T-helper 17 cell (primary cell): Measurements from ENCODE around the gene SNX24. TPM values are rescaled to one million over a fixed set of nuclear protein-coding genes. Genes with fewer than 3 reads are reported as not detected.
"Not testable (repeated sequence)": the region's sequence is repeated elsewhere in the genome, so short reads cannot be mapped to it uniquely, and the experiment has no call there.

ENCODE experiments used
- ATAC-seq: fragments of 150-1000 bp; cut with Tn5 transposase; 2 replicates; pipeline ENCODE4 v1.10.0; 2021; ENCODE audit warnings: mild to moderate bottlenecking, moderate library complexity
- DNase-seq, 3 donors: peaks; one replicate each; pipeline versions ENCODE4 v3.0.0 to v3.0.0-alpha.2; 2020 to 2021
- H3K9me3 ChIP-seq: one replicate; pipeline ENCODE4 v1.7.0; 2013; ENCODE audit warnings: low read length, mild to moderate bottlenecking; ENCODE audit not compliant: control insufficient read depth, poor library complexity, severe bottlenecking
- H3K27ac Mint-ChIP-seq: one replicate; pipeline ENCODE4 v1.8.0; 2022; ENCODE audit warnings: mild to moderate bottlenecking, moderate library complexity, mixed read lengths
- H3K27me3 Mint-ChIP-seq: one replicate; pipeline ENCODE4 v1.8.0; 2022; ENCODE audit warnings: mixed read lengths
- H3K36me3 Mint-ChIP-seq: one replicate; pipeline ENCODE4 v1.8.0; 2022; ENCODE audit warnings: low read depth, mixed read lengths
- H3K4me1 Mint-ChIP-seq: one replicate; pipeline ENCODE4 v1.8.0; 2022; ENCODE audit warnings: mild to moderate bottlenecking, mixed read lengths
- H3K4me3 Mint-ChIP-seq: one replicate; pipeline ENCODE4 v1.8.0; 2022; ENCODE audit warnings: mild to moderate bottlenecking, moderate library complexity, mixed read lengths
- total RNA-seq, 4 donors: library from RNA in 2 of 4; stranded (reverse) in 2 of 4; gene quantifications; one replicate each; pipeline ENCODE4 v1.2.3 and lab custom pipeline; 2022 to 2026

SNX24 gene
- total RNA-seq, 2 donors from 2014 or later = 7.3 to 7.7 TPM

GRCh38 chr5:122967625-122968024, 122.2 kb downstream of the SNX24 start:
- no peak overlapping the region for H3K27ac Mint-ChIP-seq
- H3K4me1 Mint-ChIP-seq = no peaks in the 10 kb centered on the region
- no peak for DNase-seq
- H3K4me3 Mint-ChIP-seq = no peak overlapping the region
- ATAC-seq = no peak
- H3K9me3 ChIP-seq = no peaks in the 10 kb centered on the region
- H3K27me3 Mint-ChIP-seq = no peaks in the 10 kb centered on the region
- peaks cover 5% of the 10 kb centered on the region for H3K36me3 Mint-ChIP-seq

GRCh38 chr5:122968056-122968455, 122.6 kb downstream of the SNX24 start:
- H3K9me3 ChIP-seq, H3K27me3 Mint-ChIP-seq, H3K27ac Mint-ChIP-seq, H3K36me3 Mint-ChIP-seq, H3K4me1 Mint-ChIP-seq, ATAC-seq, H3K4me3 Mint-ChIP-seq, DNase-seq: not testable (repeated sequence)

GRCh38 chr5:122971333-122971732, 125.9 kb downstream of the SNX24 start:
- no peaks in the 10 kb centered on the region for H3K4me1 Mint-ChIP-seq
- H3K27me3 Mint-ChIP-seq = no peaks in the 10 kb centered on the region
- no peak overlapping the region for H3K27ac Mint-ChIP-seq
- no peak overlapping the region for H3K4me3 Mint-ChIP-seq
- DNase-seq (no peak), ATAC-seq (no peak)
- H3K36me3 Mint-ChIP-seq = peaks cover 5% of the 10 kb centered on the region
- no peaks in the 10 kb centered on the region for H3K9me3 ChIP-seq

- no peak overlapping the region for H3K27ac Mint-ChIP-seq
- no peaks in the 10 kb centered on the region for H3K9me3 ChIP-seq
- ATAC-seq (no peak), DNase-seq (no peak)
- H3K4me1 Mint-ChIP-seq = no peaks in the 10 kb centered on the region
- H3K36me3 Mint-ChIP-seq = peaks cover 5% of the 10 kb centered on the region
- no peak overlapping the region for H3K4me3 Mint-ChIP-seq
- H3K27me3 Mint-ChIP-seq = no peaks in the 10 kb centered on the region
Measured at GRCh38 chr5:122972877-122973276, 127.5 kb downstream of the SNX24 start.

GRCh38 chr5:122973759-122974158, 128.3 kb downstream of the SNX24 start:
- ATAC-seq, DNase-seq, H3K4me1 Mint-ChIP-seq, H3K36me3 Mint-ChIP-seq, H3K27me3 Mint-ChIP-seq, H3K9me3 ChIP-seq, H3K4me3 Mint-ChIP-seq, H3K27ac Mint-ChIP-seq: not testable (repeated sequence)

- not testable (repeated sequence) for H3K4me3 Mint-ChIP-seq, H3K9me3 ChIP-seq, H3K4me1 Mint-ChIP-seq, H3K36me3 Mint-ChIP-seq, DNase-seq, ATAC-seq, H3K27ac Mint-ChIP-seq, H3K27me3 Mint-ChIP-seq
Measured at GRCh38 chr5:122974251-122974650, 128.8 kb downstream of the SNX24 start.

- no peak overlapping the region for H3K4me3 Mint-ChIP-seq
- H3K9me3 ChIP-seq = no peaks in the 10 kb centered on the region
- H3K27ac Mint-ChIP-seq = no peak overlapping the region
- no peaks in the 10 kb centered on the region for H3K27me3 Mint-ChIP-seq
- DNase-seq (no peak), ATAC-seq (no peak)
- H3K36me3 Mint-ChIP-seq = no peaks in the 10 kb centered on the region
- H3K4me1 Mint-ChIP-seq = no peaks in the 10 kb centered on the region
Measured at GRCh38 chr5:122977319-122977718, 131.9 kb downstream of the SNX24 start.

GRCh38 chr5:122978068-122978467, 132.7 kb downstream of the SNX24 start:
- Mint-ChIP-seq H3K4me3 (no peak overlapping the region), H3K27me3 (no peaks in the 10 kb centered on the region), H3K4me1 (no peaks in the 10 kb centered on the region), H3K27ac (no peak overlapping the region), H3K36me3 (no peaks in the 10 kb centered on the region)
- ATAC-seq (no peak), DNase-seq (no peak)
- no peaks in the 10 kb centered on the region for H3K9me3 ChIP-seq

GRCh38 chr5:122978644-122979297, 133.4 kb downstream of the SNX24 start:
- DNase-seq = no peak
- Mint-ChIP-seq H3K27me3 (no peaks in the 10 kb centered on the region), H3K36me3 (no peaks in the 10 kb centered on the region), H3K4me1 (no peaks in the 10 kb centered on the region), H3K27ac (no peak overlapping the region), H3K4me3 (no peak overlapping the region)
- H3K9me3 ChIP-seq = no peaks in the 10 kb centered on the region
- no peak for ATAC-seq

GRCh38 chr5:122981846-122982245, 136.4 kb downstream of the SNX24 start:
- Mint-ChIP-seq H3K4me1 (peaks cover 1% of the 10 kb centered on the region), H3K36me3 (peaks cover 1% of the 10 kb centered on the region), H3K4me3 (no peak overlapping the region), H3K27me3 (no peaks in the 10 kb centered on the region), H3K27ac (no peak overlapping the region)
- DNase-seq = no peak
- no peaks in the 10 kb centered on the region for H3K9me3 ChIP-seq
- no peak for ATAC-seq

- peaks cover 2% of the 10 kb centered on the region for H3K36me3 Mint-ChIP-seq
- H3K27ac Mint-ChIP-seq = no peak overlapping the region
- H3K27me3 Mint-ChIP-seq = no peaks in the 10 kb centered on the region
- ATAC-seq (no peak), DNase-seq (no peak)
- peaks cover 2% of the 10 kb centered on the region for H3K4me1 Mint-ChIP-seq
- no peaks in the 10 kb centered on the region for H3K9me3 ChIP-seq
- no peak overlapping the region for H3K4me3 Mint-ChIP-seq
Measured at GRCh38 chr5:122982376-122982775, 137.0 kb downstream of the SNX24 start.

- no peak for ATAC-seq
- peaks cover 2% of the 10 kb centered on the region for H3K36me3 Mint-ChIP-seq
- no peak overlapping the region for H3K4me3 Mint-ChIP-seq
- DNase-seq = no peak
- H3K27me3 Mint-ChIP-seq = no peaks in the 10 kb centered on the region
- peaks cover 2% of the 10 kb centered on the region for H3K4me1 Mint-ChIP-seq
- no peaks in the 10 kb centered on the region for H3K9me3 ChIP-seq
- no peak overlapping the region for H3K27ac Mint-ChIP-seq
Measured at GRCh38 chr5:122984425-122984824, 139.0 kb downstream of the SNX24 start.

- Mint-ChIP-seq H3K36me3 (peaks cover 2% of the 10 kb centered on the region), H3K27ac (no peak overlapping the region), H3K4me3 (no peak overlapping the region), H3K4me1 (peaks cover 2% of the 10 kb centered on the region), H3K27me3 (no peaks in the 10 kb centered on the region)
- H3K9me3 ChIP-seq = no peaks in the 10 kb centered on the region
- ATAC-seq (no peak), DNase-seq (no peak)
Measured at GRCh38 chr5:122985006-122985700, 139.7 kb downstream of the SNX24 start.
